HUDEP-2 (cell line): Measurements from ENCODE around the gene ZBTB48.
"Not testable (repeated sequence)": the region's sequence is repeated elsewhere in the genome, so short reads cannot be mapped to it uniquely, and the experiment has no call there.

Experiments used
- DNase-seq, 76 experiments: peaks; one replicate each; lab custom pipeline; 2025; ENCODE audit not compliant: unreplicated experiment in 76 of 76; lab: John Stamatoyannopoulos, UW

Gene ZBTB48

DNA sequence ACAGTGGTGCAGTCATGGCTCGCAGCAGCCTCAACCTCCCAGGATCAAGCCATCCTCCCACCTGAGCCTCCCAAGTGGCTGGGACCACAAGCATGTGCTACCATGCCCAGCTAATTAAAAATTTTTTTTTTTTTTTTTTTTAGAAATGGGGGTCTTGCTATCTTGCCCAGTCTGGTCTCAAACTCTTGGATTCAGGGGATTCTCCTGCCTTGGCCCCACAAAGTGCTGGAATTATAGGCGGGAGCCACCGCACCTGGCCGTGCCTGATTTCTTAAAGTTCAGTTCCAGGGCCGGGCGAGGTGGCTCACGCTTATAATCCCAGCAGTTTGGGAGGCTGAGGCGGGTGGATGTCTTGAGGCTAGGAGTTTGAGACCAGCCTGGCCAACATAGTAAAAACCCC, 51.3 kb downstream of the ZBTB48 start:
- DNase-seq = no peak

DNA sequence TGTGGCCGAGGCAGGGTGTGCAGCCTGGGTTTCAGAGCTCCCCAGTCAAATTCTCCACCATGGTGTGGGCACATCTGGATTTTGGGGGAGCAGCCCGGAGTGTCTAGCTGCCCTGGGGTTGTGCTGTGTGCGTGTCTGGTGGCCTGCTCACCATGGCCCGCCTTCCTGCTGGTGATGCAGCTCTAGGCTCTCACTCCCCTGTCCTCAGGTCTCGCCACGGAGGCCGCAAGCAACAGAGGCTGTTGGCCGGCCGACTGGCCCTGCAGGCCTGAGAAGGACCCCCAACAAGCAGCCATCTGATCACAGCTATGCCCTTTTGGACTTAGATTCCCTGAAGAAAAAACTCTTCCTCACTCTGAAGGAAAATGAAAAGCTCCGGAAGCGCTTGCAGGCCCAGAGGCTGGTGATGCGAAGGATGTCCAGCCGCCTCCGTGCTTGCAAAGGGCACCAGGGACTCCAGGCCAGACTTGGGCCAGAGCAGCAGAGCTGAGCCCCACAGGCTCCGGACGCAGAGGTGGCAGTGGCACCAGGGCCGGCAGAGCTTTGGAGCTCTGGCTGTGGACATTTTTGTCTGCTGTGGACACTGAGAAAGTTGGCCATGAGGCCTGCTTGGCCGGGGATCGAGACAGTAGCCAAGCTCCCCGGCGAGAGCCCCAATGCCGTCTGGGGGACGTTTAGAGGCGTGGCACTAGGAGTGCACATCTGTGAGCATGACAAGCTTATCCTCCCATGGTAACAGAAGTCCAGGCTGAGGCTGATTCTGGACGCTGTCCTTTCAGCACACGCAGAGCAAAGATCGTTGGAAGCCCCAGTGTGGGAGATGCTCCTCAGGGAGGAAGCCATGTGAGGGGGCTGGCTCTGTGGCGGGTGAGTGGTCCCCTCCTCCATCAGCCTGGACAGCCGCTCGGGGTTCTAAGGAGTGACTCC, 53.1 kb downstream of the ZBTB48 start:
- no peak for DNase-seq

GRCh38 chr1:6634371-6635052, 54.7 kb downstream of the ZBTB48 start:
- DNase-seq = peak in 56 of 76 experiments; percentile 5 to 67 (median 46)

DNA sequence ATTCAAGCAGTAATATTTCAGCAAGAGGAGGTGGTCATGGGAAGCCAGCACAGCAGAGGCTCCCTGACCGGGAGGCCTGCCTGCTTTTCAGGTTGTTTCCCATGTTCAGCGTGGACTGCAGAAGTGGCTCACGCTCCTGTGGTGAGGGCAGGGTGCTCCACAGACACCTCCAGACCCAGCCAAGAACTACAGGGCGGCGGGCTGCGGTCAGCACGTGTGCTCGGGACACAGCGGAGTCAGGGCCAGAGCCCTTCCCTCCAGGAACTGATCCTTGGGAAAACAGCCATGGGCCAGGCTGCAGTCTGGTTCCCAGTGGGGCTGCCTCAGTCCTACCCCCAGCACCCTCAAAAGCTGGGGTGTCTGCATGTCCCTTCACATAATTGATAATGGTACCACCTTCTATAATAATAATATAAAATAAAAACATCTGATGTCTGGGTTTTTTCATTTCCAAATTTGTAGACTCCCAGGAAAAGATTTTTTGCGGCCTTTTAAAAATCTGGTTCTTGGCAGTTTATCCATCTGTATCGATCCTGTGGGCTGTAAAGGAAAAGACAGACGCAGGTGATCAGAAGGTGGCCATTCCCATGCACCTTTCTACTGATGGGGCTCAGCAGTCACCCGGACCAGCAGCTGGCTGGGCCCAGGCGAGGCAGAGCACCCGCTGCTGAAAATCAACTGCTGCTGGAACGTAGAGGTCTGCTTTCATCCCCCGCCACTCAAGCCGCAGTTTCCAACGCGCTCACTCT, 55.5 kb downstream of the ZBTB48 start:
- no peak for DNase-seq

DNA sequence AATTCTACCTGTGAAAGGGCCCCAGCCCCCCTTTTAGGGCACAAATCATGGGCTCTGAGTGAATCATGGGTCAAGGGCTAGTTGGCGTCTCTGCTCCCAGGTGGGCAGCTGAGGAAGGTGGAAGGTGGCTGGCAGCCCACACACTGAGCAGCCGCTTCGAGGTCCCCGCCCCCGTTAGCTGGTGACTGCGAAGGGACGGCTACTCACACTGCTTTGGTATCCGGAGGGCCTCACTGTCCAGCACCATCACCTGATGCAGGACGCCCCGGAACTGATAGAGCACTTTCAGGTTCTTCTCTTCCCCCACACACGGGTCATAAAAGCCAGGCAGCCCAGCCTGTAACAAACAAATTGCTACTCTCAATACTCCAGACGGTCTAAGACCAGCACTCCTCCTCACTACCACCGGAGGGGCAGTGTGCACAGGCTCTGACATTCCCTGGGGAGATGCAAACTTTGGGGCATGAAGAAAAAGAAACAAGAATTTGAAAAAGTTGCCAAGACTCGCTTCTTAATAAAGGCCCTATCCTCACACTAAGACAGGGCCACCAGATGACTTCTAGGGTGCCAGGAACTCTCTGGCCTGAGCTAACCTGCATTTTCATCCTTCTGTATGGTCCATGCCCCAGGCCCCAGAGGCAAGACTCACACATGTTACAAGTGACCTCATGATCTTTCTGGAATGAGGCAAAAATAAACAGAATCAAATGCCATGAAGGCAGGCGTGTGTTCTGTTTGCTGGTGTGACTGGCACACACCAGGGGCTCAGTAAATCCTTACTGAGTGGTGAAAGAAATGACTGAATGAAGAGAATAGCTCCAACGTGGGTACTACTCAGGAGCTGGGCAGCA, 56.3 kb downstream of the ZBTB48 start:
- no peak for DNase-seq

- DNase-seq = not testable (repeated sequence)
Observed at GRCh38 chr1:6636778-6637177, 57.0 kb downstream of the ZBTB48 start.

DNA sequence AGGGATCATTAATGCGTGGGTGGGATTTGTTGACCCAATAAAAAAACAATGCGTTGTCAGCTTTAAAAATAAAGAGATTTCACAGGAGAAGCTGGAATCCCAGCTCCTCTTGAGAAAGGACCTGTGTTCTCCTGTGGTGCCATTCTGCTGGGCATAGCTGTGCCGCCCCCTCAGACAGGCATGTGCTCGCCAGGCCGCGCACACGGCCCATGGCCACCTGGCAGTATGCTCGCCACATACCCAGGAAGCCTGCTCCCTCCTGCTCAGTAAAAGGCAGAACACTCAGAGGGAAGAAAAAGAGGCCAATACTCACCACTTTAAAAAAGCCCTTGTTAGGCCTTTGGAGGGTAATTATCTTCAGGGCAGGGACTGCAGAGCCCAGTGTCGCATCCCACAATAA, 58.0 kb downstream of the ZBTB48 start:
- DNase-seq = no peak

GRCh38 chr1:6638226-6638625, 58.4 kb downstream of the ZBTB48 start:
- no peak for DNase-seq
